GM13977 (cell line): ENCODE measurements around the gene GTF2IRD1.
"Not testable (repeated sequence)": the region's sequence is repeated elsewhere in the genome, so short reads cannot be mapped to it uniquely, and the experiment has no call there.

Experiments used
- DNase-seq: peaks from one replicate; pipeline ENCODE4 v3.0.0; 2012; ENCODE audit warnings: low spot score
- in situ Hi-C: fragments of 300-500 bp; cut with MboI; formaldehyde crosslinking; loops from one replicate; pipeline ENCODE4 v1.12.0; 2022; ENCODE audit warnings: low sequenced_read_pairs, low pct_unique_long_range_greater_than_20kb, mixed read lengths, inconsistent platforms; ENCODE audit not compliant: unreplicated experiment
- TF ChIP-seq, protein P1 (sequence below): IDR thresholded peaks from 2 replicates; pipeline ENCODE4 v1.5.1; 2012; ENCODE audit warnings: mild to moderate bottlenecking, control low read depth; ENCODE audit not compliant: insufficient read depth; ENCODE audit errors: extremely low read depth, missing control alignments

GTF2IRD1 gene

GRCh38 chr7:74503061-74503460, 49.4 kb downstream of the GTF2IRD1 start:
- TF ChIP-seq, protein P1, sequence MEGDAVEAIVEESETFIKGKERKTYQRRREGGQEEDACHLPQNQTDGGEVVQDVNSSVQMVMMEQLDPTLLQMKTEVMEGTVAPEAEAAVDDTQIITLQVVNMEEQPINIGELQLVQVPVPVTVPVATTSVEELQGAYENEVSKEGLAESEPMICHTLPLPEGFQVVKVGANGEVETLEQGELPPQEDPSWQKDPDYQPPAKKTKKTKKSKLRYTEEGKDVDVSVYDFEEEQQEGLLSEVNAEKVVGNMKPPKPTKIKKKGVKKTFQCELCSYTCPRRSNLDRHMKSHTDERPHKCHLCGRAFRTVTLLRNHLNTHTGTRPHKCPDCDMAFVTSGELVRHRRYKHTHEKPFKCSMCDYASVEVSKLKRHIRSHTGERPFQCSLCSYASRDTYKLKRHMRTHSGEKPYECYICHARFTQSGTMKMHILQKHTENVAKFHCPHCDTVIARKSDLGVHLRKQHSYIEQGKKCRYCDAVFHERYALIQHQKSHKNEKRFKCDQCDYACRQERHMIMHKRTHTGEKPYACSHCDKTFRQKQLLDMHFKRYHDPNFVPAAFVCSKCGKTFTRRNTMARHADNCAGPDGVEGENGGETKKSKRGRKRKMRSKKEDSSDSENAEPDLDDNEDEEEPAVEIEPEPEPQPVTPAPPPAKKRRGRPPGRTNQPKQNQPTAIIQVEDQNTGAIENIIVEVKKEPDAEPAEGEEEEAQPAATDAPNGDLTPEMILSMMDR, result no peak
- no peak for DNase-seq
- in situ Hi-C loops, result no loop called here

DNA sequence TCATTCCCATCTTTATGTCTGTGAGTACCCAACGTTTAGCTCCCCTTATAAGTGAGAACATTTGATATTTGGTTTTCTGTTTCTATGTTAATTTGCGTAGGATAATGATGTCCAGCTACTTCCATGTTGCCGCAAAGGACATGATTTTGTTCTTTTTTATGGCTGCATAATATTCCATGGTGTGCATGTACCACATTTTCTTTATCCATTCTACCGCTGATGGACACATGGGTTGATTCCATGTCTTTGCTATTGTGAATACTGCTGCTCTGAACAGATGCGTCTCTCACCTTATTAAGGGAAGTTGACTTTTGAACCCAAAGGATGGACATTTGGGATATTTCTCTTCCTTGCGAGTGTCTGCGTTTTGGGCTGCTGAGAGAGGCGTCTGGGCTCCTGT, 50.2 kb downstream of the GTF2IRD1 start:
- TF ChIP-seq, protein P1, result no peak
- in situ Hi-C loops, result no loop called here
- DNase-seq, result no peak

DNA sequence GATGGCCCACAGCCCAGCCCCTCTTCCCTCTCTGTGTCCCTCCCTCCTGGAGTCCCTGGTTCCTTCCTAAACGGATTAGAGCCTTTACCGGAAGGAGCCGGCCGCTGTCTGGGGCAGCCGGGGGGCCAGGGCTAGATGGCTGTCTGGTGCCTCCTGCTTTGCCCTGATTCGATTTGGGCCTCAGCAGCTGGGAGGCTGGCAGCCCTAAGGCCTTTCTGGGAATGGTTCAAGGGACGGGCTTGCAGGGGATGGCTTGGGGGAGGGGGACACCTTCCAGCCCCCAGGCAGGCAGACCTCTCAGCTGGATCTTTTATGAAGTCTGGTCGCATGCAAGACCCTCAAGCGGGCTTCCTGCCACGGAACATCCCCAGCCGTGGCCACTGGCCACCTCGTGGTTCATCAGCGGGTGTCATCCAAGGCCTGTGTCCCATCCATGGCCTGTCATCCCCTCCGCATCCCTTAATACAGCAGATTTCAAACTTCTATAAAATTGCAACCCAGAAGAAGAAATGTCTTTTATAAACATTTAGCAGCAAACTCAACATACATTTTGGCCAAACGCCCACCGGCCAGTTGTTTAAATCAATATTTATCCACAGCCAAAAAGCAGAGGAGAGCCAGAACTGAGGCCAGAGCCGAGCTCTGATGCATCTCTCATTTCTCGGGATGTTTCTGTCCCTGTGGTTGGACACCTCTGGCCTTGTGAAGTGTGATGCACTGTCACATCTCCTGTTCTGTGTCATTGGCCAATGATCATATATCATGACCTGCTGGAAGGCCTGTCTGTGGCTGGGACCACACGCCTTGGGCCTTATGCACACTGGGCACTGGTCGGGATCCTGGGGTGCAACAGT, 52.0 kb downstream of the GTF2IRD1 start:
- TF ChIP-seq, protein P1, result no peak
- in situ Hi-C loops, result no loop called here
- DNase-seq, result no peak

DNA sequence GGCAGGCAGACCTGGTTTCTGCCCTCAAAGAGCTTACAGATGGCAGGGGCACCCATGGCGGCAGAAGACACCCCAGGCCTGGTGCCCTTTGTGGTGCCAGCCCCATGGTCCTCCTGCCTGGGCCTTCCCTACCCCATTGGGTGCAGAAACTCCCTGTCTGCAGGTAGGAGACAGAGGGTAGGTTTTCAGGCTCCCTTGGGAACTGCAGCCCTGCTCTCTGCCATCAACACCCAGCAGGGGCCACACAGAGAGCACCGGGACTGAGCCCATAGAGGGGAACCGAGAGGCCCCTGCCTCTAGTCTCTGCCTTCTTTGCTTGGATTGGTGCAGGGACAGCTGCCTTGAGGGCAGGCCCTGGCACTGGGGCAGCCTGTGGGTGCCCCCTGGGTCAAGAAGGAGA, 52.6 kb downstream of the GTF2IRD1 start:
- TF ChIP-seq, protein P1, result no peak
- no peak for DNase-seq
- in situ Hi-C loops, result no loop called here

DNA sequence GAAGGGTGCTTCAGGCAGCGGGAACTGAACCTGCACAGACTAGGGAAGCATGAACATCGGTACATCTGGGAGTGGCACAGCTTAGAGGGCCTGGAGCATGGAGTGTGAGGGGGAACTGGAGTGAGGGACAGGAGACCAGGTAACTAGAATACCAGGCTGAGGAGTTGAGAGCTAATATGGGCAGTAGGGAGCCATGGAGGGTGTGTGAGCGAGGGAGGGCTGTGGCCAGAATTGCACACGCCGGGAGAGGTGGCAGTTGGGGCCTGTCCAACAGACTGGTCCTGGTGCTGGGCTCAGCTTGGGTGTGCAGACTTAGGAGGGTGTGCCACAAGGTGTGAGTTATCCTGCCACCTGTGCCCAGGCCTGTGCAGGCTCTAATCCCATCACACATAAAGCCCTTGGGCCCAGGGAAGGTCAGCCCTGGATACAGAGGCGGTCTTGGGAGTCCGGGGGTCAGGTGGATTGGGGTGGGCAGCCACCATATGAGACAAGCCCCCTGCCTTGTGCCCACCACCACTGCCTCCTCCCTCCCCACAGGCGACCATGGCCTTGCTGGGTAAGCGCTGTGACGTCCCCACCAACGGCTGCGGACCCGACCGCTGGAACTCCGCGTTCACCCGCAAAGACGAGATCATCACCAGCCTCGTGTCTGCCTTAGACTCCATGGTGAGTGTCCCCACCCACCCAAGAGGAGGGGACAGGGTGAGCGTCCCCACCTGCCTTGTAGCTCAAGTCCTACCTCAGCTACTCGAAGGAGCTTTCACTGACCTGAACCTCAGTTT, 54.0 kb downstream of the GTF2IRD1 start:
- in situ Hi-C loops, result no loop called here
- TF ChIP-seq, protein P1, result no peak
- no peak for DNase-seq

DNA sequence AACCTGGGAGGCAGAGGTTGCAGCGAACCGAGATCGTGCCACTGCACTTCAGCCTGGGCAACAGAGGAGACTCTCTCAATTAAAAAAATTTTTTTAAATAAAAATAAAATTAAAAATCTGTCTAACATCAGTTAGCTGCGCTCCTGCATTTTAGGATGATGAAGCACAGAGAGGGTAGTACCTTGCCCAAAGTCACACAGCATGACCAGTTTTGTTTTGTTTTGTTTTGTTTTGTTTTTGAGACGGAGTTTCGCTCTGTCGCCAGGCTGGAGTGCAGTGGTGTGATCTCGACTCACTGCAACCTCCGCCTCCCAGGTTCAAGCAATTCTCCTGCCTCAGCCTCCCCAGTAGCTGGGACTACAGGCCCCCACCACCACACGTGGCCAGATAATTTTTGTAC, 55.7 kb downstream of the GTF2IRD1 start:
- DNase-seq, in situ Hi-C loops: not testable (repeated sequence)

GRCh38 chr7:74511345-74511744, 57.6 kb downstream of the GTF2IRD1 start:
- in situ Hi-C loops, result no loop called here
- no peak for DNase-seq
- TF ChIP-seq, protein P1, result no peak
